Right atrium auricular region (tissue), 2 donors: ENCODE measurements around the gene FNIP1. TPM values are rescaled to one million over a fixed set of nuclear protein-coding genes. Genes with fewer than 3 reads are reported as not detected.

Experiments used
- DNase-seq: peaks from one replicate; pipeline ENCODE4 v3.0.0-alpha.2; 2019; ENCODE audit warnings: low spot score
- H3K27ac ChIP-seq, 2 donors: fragments of 200-600 bp; sonication (generic); 1 replicate in 1 of 2; 2 replicates in 1 of 2; pipeline ENCODE4 v1.5.1; 2016 to 2019
- H3K27me3 ChIP-seq, 2 donors: fragments of 200-600 bp; sonication (generic); one replicate each; pipeline versions ENCODE4 v1.5.1 to v1.6.0; 2017 to 2019
- H3K36me3 ChIP-seq: fragments of 200-600 bp; sonication (generic); one replicate; pipeline ENCODE4 v1.5.1; 2016
- H3K4me1 ChIP-seq, 2 donors: fragments of 200-600 bp; sonication (generic); one replicate each; pipeline versions ENCODE4 v1.5.1 to v1.6.0; 2017 to 2019
- H3K4me3 ChIP-seq, 2 donors: fragments of 200-600 bp; sonication (generic); 1 replicate in 1 of 2; 2 replicates in 1 of 2; pipeline ENCODE4 v1.5.1; 2017 to 2019; ENCODE audit warnings: mild to moderate bottlenecking in 1 of 2, moderate library complexity in 1 of 2
- H3K9me3 ChIP-seq, 2 donors: fragments of 200-600 bp; sonication (generic); one replicate each; pipeline ENCODE4 v1.5.1; 2019
- CTCF ChIP-seq, 2 donors: fragments of 200-600 bp; sonication (generic); IDR thresholded peaks; one replicate each; pipeline ENCODE4 v1.5.1; 2019; ENCODE audit warnings: antibody characterized with exemption in 2 of 2
- total RNA-seq, 2 donors: library from RNA; depleted of rRNA; stranded (reverse); fragments of >200 nt; gene quantifications; one replicate each; pipeline ENCODE4 v1.1.0, GENCODE V29; 2016

Gene FNIP1
- total RNA-seq, 2 donors from 2014 or later = 30.6 to 38.3 TPM

- no peaks in the 10 kb centered on the region for H3K27me3 ChIP-seq
- no peak overlapping the region for H3K4me3 ChIP-seq
- H3K9me3 ChIP-seq = peaks cover 0 to 8% of the 10 kb centered on the region in 2 donors
- no peak overlapping the region for H3K27ac ChIP-seq
- no peak for TF ChIP-seq CTCF (IDR thresholded peaks at IDR 0.05)
- no peak for DNase-seq
- no peaks in the 10 kb centered on the region for H3K4me1 ChIP-seq
- no peaks in the 10 kb centered on the region for H3K36me3 ChIP-seq
Observed at GRCh38 chr5:131824631-131825030, 27.8 kb upstream of the FNIP1 start.

GRCh38 chr5:131821221-131821620, 24.4 kb upstream of the FNIP1 start:
- Histone ChIP-seq H3K27ac (no peak overlapping the region), H3K9me3 (peaks cover 0 to 8% of the 10 kb centered on the region in 2 donors), H3K36me3 (no peaks in the 10 kb centered on the region), H3K4me1 (no peaks in the 10 kb centered on the region), H3K27me3 (no peaks in the 10 kb centered on the region), H3K4me3 (no peak overlapping the region)
- DNase-seq = no peak
- TF ChIP-seq CTCF (IDR thresholded peaks at IDR 0.05) = no peak

- Histone ChIP-seq H3K36me3 (no peaks in the 10 kb centered on the region), H3K4me3 (no peak overlapping the region), H3K9me3 (no peaks in the 10 kb centered on the region), H3K4me1 (no peaks in the 10 kb centered on the region), H3K27me3 (no peaks in the 10 kb centered on the region), H3K27ac (no peak overlapping the region)
- no peak for DNase-seq
- TF ChIP-seq CTCF (IDR thresholded peaks at IDR 0.05) = no peak
Observed at GRCh38 chr5:131818001-131818724, 21.3 kb upstream of the FNIP1 start.

- H3K27me3 ChIP-seq = no peaks in the 10 kb centered on the region
- no peak for TF ChIP-seq CTCF (IDR thresholded peaks at IDR 0.05)
- H3K9me3 ChIP-seq = no peaks in the 10 kb centered on the region
- H3K4me1 ChIP-seq = peaks cover 0 to 7% of the 10 kb centered on the region in 2 donors
- H3K4me3 ChIP-seq = no peak overlapping the region
- no peak overlapping the region for H3K27ac ChIP-seq
- no peak for DNase-seq
- no peaks in the 10 kb centered on the region for H3K36me3 ChIP-seq
Observed at GRCh38 chr5:131814990-131815389, 18.2 kb upstream of the FNIP1 start.

GRCh38 chr5:131812371-131813160, 15.7 kb upstream of the FNIP1 start:
- H3K36me3 ChIP-seq = no peaks in the 10 kb centered on the region
- TF ChIP-seq CTCF (IDR thresholded peaks at IDR 0.05) = no peak
- no peaks in the 10 kb centered on the region for H3K27me3 ChIP-seq
- H3K4me1 ChIP-seq = peaks cover 0 to 7% of the 10 kb centered on the region in 2 donors
- DNase-seq = no peak
- no peaks in the 10 kb centered on the region for H3K9me3 ChIP-seq
- no peak overlapping the region for H3K4me3 ChIP-seq
- no peak overlapping the region for H3K27ac ChIP-seq
